OCI-LY1 (cell line): ENCODE measurements around the gene OR5AU1.

Experiments
- H2AFZ ChIP-seq: fragments of 200-600 bp; sonication (generic), shearing (Covaris generic); 2 replicates; pipeline ENCODE4 v1.6.0; 2014; ENCODE audit warnings: antibody characterized with exemption, mild to moderate bottlenecking, low read length
- H3F3A ChIP-seq: fragments of 200-600 bp; sonication (generic), shearing (Covaris generic); 2 replicates; pipeline ENCODE4 v1.6.0; 2014; ENCODE audit warnings: mild to moderate bottlenecking, antibody characterized with exemption, low read length, moderate library complexity; ENCODE audit not compliant: insufficient read depth
- H3K27ac ChIP-seq: fragments of 200-600 bp; sonication (generic); 2 replicates; pipeline ENCODE4 v1.5.1; 2014; ENCODE audit warnings: low read length, mixed run types, mild to moderate bottlenecking, low read depth; ENCODE audit not compliant: poor library complexity, severe bottlenecking
- H3K27me3 ChIP-seq: fragments of 200-600 bp; sonication (generic); 2 replicates; pipeline ENCODE4 v1.6.0; 2014; ENCODE audit warnings: antibody characterized with exemption, mild to moderate bottlenecking, low read length, moderate library complexity; ENCODE audit not compliant: insufficient read depth
- H3K36me3 ChIP-seq: fragments of 200-600 bp; sonication (generic); 2 replicates; pipeline ENCODE4 v1.6.1; 2014; ENCODE audit warnings: mild to moderate bottlenecking, antibody characterized with exemption, low read length, moderate library complexity, mixed read lengths; ENCODE audit not compliant: insufficient read depth
- H3K4me1 ChIP-seq: fragments of 200-600 bp; sonication (generic); 2 replicates; pipeline ENCODE4 v1.5.1; 2014; ENCODE audit warnings: mild to moderate bottlenecking, low read length, moderate library complexity; ENCODE audit not compliant: insufficient read depth, severe bottlenecking
- H3K4me2 ChIP-seq: fragments of 200-600 bp; sonication (generic), shearing (Covaris generic); 2 replicates; pipeline ENCODE4 v1.6.1; 2014; ENCODE audit warnings: low read length
- H3K4me3 ChIP-seq: fragments of 200-600 bp; sonication (generic); 2 replicates; pipeline ENCODE4 v1.5.1; 2014; ENCODE audit warnings: low read length, low read depth, mild to moderate bottlenecking, mixed read lengths; ENCODE audit not compliant: poor library complexity, severe bottlenecking
- H3K79me2 ChIP-seq: fragments of 200-600 bp; shearing (Covaris generic); 2 replicates; pipeline ENCODE4 v1.6.1; 2016; ENCODE audit warnings: mixed run types, low read length, mixed read lengths; ENCODE audit not compliant: insufficient read depth
- H3K9ac ChIP-seq: fragments of 200-600 bp; sonication (generic), shearing (Covaris generic); 2 replicates; pipeline ENCODE4 v1.6.1; 2014; ENCODE audit warnings: mild to moderate bottlenecking, low read length, mixed read lengths
- H3K9me2 ChIP-seq: fragments of 200-600 bp; sonication (generic), shearing (Covaris generic); 2 replicates; pipeline ENCODE4 v1.6.1; 2014; ENCODE audit warnings: low read depth, mild to moderate bottlenecking, low read length, mixed read lengths
- H3K9me3 ChIP-seq: fragments of 200-600 bp; shearing (Covaris generic); 2 replicates; pipeline ENCODE4 v1.6.1; 2014; ENCODE audit warnings: low read length, mixed read lengths
- H4K20me1 ChIP-seq: fragments of 200-600 bp; sonication (generic), shearing (Covaris generic); 2 replicates; pipeline ENCODE4 v1.6.0; 2016; ENCODE audit warnings: mild to moderate bottlenecking, low read length; ENCODE audit not compliant: insufficient read depth
- EZH2 ChIP-seq: fragments of 200-600 bp; sonication (generic), shearing (Covaris generic); IDR thresholded peaks from 2 replicates; pipeline ENCODE4 v1.8.0; 2017; ENCODE audit warnings: borderline replicate concordance, mixed run types, mild to moderate bottlenecking, antibody characterized with exemption, low read length, moderate library complexity, mixed read lengths
- TF ChIP-seq, protein P1 (sequence below): fragments of 200-600 bp; sonication (generic), shearing (Covaris generic); IDR thresholded peaks from 2 replicates; pipeline ENCODE4 v1.5.1; 2017; ENCODE audit warnings: mild to moderate bottlenecking, antibody characterized with exemption, low read length, moderate library complexity, mixed read lengths

The OR5AU1 gene

DNA sequence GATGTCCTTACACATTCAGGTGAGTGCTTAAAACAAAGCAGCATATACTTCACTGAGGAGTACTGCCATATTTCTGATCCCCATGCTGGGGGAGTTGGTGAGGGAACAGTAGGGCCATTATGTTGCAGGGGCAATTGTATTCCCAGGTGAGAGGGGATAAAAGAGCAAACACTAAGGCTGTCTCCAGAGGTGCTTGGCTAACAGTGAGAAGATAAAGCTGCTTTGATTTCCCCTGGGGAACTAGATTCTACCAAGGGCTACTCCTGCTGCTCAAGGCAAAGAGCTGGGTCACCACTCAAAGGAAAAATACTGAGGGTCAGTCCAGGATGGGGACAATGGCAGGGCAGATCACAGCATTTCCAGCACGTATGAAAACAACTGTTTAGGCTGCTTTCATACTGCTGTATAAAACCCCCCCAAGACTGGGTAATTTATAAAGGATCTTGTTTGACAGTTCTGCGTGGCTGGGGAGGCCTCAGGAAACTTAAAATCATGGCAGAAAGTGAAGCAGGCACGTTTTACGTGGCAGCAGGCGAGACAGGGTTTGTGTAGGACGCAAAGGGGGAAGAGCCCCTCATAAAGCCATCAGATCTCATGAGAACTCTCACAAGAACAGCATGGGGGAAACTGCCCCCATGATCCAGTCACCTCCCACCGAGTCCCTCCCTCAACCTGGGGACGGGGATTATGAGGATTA, 47.8 kb upstream of the OR5AU1 start:
- Histone ChIP-seq H3K27me3 (no peaks in the 10 kb centered on the region), H3K4me2 (no peak overlapping the region), H2AFZ (no peak overlapping the region), H3K9me2 (no peaks in the 10 kb centered on the region), H4K20me1 (no peaks in the 10 kb centered on the region; the same call in 1 of the 2 replicates), H3K9me3 (no peaks in the 10 kb centered on the region), H3K79me2 (no peaks in the 10 kb centered on the region), H3K9ac (no peak overlapping the region), H3K36me3 (peaks cover 44% of the 10 kb centered on the region), H3K4me1 (no peaks in the 10 kb centered on the region), H3F3A (peaks cover 29% of the 10 kb centered on the region; the same call in 1 of the 2 replicates), H3K4me3 (no peak overlapping the region), H3K27ac (no peak overlapping the region)
- no peak for TF ChIP-seq EZH2
- TF ChIP-seq, protein P1, sequence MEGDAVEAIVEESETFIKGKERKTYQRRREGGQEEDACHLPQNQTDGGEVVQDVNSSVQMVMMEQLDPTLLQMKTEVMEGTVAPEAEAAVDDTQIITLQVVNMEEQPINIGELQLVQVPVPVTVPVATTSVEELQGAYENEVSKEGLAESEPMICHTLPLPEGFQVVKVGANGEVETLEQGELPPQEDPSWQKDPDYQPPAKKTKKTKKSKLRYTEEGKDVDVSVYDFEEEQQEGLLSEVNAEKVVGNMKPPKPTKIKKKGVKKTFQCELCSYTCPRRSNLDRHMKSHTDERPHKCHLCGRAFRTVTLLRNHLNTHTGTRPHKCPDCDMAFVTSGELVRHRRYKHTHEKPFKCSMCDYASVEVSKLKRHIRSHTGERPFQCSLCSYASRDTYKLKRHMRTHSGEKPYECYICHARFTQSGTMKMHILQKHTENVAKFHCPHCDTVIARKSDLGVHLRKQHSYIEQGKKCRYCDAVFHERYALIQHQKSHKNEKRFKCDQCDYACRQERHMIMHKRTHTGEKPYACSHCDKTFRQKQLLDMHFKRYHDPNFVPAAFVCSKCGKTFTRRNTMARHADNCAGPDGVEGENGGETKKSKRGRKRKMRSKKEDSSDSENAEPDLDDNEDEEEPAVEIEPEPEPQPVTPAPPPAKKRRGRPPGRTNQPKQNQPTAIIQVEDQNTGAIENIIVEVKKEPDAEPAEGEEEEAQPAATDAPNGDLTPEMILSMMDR, result no peak

DNA sequence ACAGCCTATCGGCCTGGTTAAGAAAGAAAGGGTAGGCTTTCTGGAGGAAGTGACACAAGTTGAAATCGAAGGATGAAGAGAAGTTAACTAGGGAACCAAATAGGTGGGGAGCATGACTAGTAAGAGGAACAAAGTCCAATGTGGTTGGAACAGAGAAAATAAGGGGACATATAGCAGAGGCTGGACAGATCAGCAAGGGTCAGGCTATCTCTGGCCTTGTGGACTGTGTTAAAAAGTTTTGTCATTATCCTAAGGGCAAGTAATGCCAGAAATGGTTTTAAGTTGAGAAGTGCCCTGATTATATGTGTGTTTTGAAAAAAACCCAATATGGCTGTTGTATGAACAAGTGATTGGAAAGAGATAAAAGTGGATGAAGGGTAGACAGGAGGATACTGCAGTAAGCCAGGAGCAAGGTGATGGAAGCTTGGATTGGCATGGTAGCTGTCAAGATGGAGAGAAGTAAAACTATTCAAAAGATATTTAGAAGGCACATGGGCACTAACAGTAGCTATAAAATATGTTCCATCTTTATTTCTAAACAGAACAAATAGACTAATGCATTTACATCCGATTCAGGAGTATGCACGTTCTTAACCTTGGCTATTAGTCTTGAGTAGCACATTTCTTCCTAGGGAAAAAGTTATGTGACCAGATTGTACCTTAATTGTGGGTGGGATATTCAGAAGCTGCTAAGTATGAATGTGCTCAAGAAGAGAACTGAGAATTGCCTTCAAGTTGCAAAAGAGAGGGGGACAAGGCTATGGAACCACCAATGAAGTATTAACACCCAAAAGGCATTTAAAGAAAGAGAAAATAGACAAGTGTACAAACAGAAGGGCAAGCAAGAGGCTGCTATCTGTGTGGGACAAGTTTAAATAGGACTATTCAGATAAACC, 46.8 kb upstream of the OR5AU1 start:
- Histone ChIP-seq H4K20me1 (no peaks in the 10 kb centered on the region; the same call in 1 of the 2 replicates), H3K9ac (no peak overlapping the region), H3K4me2 (no peak overlapping the region), H3K4me1 (no peaks in the 10 kb centered on the region), H3K4me3 (no peak overlapping the region), H3K79me2 (no peaks in the 10 kb centered on the region), H2AFZ (no peak overlapping the region), H3K36me3 (peaks cover 34% of the 10 kb centered on the region), H3F3A (peaks cover 21% of the 10 kb centered on the region; the same call in 1 of the 2 replicates), H3K9me3 (no peaks in the 10 kb centered on the region), H3K27me3 (no peaks in the 10 kb centered on the region), H3K27ac (no peak overlapping the region), H3K9me2 (no peaks in the 10 kb centered on the region)
- no peak for TF ChIP-seq EZH2
- TF ChIP-seq, protein P1, result no peak

DNA sequence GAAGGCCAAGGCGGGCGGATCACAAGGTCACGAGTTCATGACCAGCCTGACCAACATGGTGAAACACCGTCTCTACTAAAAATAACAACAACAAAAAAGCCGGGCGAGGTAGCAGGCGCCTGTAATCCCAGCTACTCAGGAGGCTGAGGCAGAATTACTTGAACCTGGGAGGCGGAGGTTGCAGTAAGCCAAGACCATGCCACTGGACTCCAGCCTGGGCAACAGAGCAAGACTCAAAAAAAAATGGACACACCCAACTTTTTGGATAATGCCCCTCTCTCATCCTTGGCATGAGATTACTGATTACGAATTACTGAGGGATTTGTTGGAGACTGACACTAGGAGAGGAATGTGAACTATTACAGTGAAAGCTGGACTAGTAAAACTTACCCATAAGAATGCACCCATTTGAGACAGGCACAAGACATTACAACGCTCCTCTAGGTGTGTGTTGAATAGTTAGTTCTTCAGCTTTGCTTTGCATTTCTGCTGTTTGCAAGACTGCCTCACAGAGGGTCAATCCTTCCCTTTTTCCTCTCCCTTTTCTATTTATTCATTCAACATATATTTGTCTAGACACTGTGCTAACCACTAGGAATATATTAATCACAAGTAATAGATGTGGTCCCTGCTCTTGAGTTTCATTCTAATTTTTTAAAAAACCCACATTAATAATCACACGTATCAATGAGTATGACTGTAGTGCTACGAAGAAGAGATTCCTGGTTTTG, 46.0 kb upstream of the OR5AU1 start:
- Histone ChIP-seq H3K4me3 (no peak overlapping the region), H3K9me2 (no peaks in the 10 kb centered on the region), H3F3A (peaks cover 13% of the 10 kb centered on the region; the same call in 1 of the 2 replicates), H3K4me1 (no peaks in the 10 kb centered on the region), H3K36me3 (peaks cover 26% of the 10 kb centered on the region), H4K20me1 (no peaks in the 10 kb centered on the region; the same call in 1 of the 2 replicates), H3K9ac (no peak overlapping the region), H2AFZ (no peak overlapping the region), H3K27ac (no peak overlapping the region), H3K4me2 (no peak overlapping the region), H3K9me3 (no peaks in the 10 kb centered on the region), H3K27me3 (no peaks in the 10 kb centered on the region), H3K79me2 (no peaks in the 10 kb centered on the region)
- TF ChIP-seq EZH2, result no peak
- TF ChIP-seq, protein P1, result no peak
